ENCODE results near the gene CNOT3. TPM values are rescaled to one million over a fixed set of nuclear protein-coding genes. Genes with fewer than 3 reads are reported as not detected.

Gene CNOT3
- total and polyA plus RNA-seq, 9 of the 15 experiments (the other 6 are each of a cell fraction or from before 2014, with no cell fraction given), result 0.27 to 60.4 (median 9.9) TPM

- TF ChIP-seq MEF2D (tag; conservative IDR thresholded peaks at IDR 0.05; ENCODE audit: low read depth) (peak; percentile 23; the same call in 1 of the 2 replicates), BRD9 (IDR thresholded peaks at IDR 0.05; ENCODE audit: low read depth, partially characterized antibody) (peak; percentile 69), SREBF1 (IDR thresholded peaks at IDR 0.05; ENCODE audit: borderline replicate concordance, low read depth, low read length) (0 out of 2 replicates have a peak, but pooled peaks have one; percentile 58), BMI1 (IDR thresholded peaks at IDR 0.05; ENCODE audit: low read length) (no peak), ARID1B (IDR thresholded peaks at IDR 0.05) (peak; percentile 57; the same call in 1 of the 2 replicates), NCOA2 (IDR thresholded peaks at IDR 0.05; ENCODE audit: partially characterized antibody in 2 of 2) (no peak), CTBP1 (IDR thresholded peaks at IDR 0.05; ENCODE audit: borderline replicate concordance) (peak; percentile 81), ZNF696 (CRISPR knock-in tag; conservative IDR thresholded peaks at IDR 0.05) (no peak), TAF1 (IDR thresholded peaks at IDR 0.05; ENCODE audit: control insufficient read depth, extremely low read depth, insufficient read depth, low read length, severe bottlenecking) (peak; percentile 20), MTA3 (IDR thresholded peaks at IDR 0.05; ENCODE audit: borderline replicate concordance) (peak; percentile 78; the same call in 1 of the 2 replicates), SUPT5H (IDR thresholded peaks at IDR 0.05) (peak; percentile 96)
- TF ChIP-seq, protein P1, sequence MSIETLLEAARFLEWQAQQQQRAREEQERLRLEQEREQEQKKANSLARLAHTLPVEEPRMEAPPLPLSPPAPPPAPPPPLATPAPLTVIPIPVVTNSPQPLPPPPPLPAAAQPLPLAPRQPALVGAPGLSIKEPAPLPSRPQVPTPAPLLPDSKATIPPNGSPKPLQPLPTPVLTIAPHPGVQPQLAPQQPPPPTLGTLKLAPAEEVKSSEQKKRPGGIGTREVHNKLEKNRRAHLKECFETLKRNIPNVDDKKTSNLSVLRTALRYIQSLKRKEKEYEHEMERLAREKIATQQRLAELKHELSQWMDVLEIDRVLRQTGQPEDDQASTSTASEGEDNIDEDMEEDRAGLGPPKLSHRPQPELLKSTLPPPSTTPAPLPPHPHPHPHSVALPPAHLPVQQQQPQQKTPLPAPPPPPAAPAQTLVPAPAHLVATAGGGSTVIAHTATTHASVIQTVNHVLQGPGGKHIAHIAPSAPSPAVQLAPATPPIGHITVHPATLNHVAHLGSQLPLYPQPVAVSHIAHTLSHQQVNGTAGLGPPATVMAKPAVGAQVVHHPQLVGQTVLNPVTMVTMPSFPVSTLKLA (conservative IDR thresholded peaks at IDR 0.05), result peak; percentile 93 to 94
- TF ChIP-seq, protein P2, sequence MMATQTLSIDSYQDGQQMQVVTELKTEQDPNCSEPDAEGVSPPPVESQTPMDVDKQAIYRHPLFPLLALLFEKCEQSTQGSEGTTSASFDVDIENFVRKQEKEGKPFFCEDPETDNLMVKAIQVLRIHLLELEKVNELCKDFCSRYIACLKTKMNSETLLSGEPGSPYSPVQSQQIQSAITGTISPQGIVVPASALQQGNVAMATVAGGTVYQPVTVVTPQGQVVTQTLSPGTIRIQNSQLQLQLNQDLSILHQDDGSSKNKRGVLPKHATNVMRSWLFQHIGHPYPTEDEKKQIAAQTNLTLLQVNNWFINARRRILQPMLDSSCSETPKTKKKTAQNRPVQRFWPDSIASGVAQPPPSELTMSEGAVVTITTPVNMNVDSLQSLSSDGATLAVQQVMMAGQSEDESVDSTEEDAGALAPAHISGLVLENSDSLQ (IDR thresholded peaks at IDR 0.05), result peak; percentile 87
Measured at GRCh38 chr19:54189735-54190502, 52.4 kb downstream of the CNOT3 start (continued).

Data from K562 (cell line).